COR-L47 (cell line): Measurements from ENCODE around the gene NCOA5.

Source experiments
- DNase-seq: peaks from one replicate; lab custom pipeline; 2025; lab: John Stamatoyannopoulos, UW

The NCOA5 gene

DNA sequence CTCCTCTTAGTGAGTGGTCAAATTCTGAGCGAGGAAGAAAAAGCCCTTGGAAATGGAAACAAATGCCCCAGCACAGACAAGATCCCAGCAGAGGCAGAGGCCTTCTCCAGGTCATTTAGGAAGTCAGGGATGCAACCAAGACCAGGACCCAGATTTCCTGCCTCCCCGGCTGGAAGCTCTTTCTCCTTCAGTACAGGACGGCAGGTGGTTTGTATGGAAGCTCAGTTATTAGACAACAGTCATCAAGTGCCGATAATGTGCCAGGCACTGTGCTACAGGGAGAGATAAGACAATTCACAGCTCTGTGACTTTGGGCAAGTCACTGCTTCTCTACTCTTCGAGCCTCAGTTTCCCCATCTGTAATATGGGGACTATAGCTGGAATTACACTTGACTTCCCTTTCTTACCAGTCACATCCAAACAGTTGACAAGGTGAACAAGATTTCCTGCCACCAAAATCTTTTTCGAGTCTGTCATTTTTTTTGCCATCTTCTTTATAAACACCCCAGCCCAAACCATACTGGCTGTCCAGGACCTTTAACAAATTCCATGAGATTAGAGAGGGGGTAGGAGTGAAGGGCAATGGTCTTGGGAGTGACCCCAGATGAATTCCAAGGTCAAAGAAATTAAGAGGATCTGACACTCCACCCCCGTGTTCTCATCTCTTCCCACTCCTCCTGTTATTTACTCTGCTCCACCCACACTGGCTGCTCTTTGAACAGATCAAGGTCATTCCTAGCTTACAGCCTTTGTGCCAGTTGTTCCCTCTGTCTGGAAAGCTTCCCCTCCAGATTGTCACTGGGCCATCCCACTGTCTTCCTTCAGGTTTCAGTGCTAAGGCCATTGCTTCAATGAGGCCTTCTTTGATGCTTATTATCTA, 75.0 kb downstream of the NCOA5 start:
- DNase-seq = no peak

DNA sequence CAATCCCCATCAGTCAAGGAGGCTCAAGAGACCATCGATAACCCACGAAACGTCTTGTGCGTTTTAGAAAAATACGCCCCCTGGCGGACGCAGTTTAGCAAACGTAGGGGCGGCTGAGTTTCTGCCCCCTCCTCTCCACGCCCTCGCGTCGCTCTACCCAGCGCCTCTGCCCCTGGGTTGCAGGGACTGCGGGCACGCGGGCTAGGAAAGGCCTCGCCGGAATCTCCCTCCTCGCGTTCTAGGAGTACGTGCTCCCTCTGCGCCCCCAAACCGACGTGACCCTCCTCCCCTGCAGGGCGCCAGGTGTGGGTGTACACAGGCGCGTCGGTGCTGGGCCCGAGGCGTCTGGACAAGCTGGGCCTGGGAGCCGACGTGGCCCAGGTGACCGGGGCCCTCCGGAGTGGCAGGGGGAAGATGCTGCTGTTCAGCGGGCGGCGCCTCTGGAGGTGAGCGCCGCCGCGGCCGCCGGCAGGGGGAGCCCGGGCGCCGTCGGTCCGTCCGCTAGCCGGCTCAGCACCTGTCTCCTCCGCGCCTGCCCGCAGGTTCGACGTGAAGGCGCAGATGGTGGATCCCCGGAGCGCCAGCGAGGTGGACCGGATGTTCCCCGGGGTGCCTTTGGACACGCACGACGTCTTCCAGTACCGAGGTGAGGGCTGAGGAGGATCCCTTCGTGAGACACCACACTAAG, 75.8 kb downstream of the NCOA5 start:
- peak; percentile 90 for DNase-seq

DNA sequence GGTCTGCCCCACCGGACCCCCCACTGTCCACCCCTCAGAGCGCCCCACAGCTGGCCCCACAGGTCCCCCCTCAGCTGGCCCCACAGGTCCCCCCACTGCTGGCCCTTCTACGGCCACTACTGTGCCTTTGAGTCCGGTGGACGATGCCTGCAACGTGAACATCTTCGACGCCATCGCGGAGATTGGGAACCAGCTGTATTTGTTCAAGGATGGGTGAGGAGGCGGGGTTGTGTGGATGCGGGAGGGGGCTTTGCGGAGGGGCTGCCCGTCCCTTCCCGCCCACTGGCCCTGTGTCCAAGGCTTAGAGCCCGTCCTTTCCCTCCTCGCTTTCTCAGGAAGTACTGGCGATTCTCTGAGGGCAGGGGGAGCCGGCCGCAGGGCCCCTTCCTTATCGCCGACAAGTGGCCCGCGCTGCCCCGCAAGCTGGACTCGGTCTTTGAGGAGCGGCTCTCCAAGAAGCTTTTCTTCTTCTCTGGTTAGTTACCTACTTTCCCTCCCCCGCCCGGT, 76.4 kb downstream of the NCOA5 start:
- DNase-seq = no peak

DNA sequence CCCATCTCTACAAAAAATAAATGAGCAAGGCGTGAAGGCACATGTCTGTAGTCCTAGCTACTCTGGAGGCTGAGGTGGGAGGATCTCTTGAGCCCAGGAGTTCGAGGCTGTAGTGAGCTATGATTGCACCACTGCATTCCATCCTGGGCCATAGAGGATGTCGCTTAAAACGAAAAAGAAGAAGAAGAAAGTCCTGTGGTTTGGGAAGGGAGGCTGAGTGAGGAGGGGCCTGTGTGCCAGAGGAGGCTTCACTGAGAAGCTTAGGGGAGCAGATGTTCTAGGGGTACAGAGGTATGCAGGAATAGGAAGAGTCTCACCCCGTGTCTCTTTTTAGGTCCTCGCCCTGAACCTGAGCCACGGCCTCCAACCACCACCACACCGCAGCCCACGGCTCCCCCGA, 76.8 kb downstream of the NCOA5 start:
- no peak for DNase-seq

DNA sequence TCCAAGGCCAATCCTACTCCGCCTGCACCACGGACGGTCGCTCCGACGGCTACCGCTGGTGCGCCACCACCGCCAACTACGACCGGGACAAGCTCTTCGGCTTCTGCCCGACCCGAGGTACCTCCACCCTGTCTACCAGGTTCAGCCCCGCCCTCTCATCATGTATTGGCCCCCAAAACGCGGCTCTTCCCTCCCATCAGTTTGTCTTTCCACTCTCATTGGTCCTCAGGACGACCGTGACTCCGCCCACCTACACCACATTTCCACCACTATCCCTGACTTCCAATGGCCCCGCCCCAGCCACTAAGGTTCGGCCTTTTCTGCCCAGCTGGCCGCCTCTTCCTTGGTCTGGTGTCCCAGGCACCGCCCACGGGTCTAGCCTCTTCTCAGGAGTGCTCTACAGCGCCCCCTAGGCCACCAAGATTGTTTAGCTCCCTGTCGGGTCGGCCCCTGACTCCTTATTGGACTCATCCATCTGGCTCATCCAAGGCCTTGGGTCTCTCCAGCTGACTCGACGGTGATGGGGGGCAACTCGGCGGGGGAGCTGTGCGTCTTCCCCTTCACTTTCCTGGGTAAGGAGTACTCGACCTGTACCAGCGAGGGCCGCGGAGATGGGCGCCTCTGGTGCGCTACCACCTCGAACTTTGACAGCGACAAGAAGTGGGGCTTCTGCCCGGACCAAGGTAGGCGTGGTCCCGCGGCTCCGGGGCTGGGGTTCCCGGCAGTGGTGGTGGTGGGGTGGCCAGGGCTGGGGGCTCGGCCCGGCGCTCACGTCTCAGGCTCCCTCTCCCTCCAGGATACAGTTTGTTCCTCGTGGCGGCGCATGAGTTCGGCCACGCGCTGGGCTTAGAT, 77.9 kb downstream of the NCOA5 start:
- DNase-seq = no peak
